Measurements from ENCODE around the gene PHYKPL. TPM values are rescaled to one million over a fixed set of nuclear protein-coding genes. Genes with fewer than 3 reads are reported as not detected.

The PHYKPL gene
- total and polyA plus RNA-seq, 2 of the 4 experiments (the other 2 are of a cell fraction): 10.0 to 24.5 TPM

DNA sequence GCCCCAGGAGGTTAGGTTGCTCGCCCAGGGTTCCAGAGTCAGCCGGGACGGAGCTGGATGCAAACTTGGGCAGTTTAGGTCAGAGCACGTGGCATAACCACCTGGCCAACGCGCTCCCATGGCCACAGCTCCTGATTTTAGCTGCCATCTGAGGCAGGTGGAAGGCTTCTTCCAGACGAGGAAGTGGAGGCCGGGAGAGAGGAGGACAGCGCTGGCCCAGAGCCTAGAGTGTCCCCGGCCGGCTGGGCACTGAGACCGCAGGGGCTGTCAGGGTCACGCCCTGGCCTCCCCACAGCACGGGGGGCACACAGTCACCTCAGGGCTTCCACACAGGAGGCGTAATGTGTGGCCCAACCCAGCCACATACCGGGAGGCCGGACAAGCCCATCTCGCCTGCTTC, 16.1 kb upstream of the PHYKPL start:
- Histone ChIP-seq H4K91ac (ENCODE audit: insufficient read depth, low read depth, low read length) (no peak overlapping the region), H2BK20ac (ENCODE audit: low read depth, low read length) (no peak overlapping the region), H3K4me2 (ENCODE audit: low read depth, low read length) (no peak overlapping the region), H3K27ac (ENCODE audit: insufficient read depth, low read length) (no peak overlapping the region), H3K9me3 (ENCODE audit: control insufficient read depth, insufficient read depth, low read length) (no peaks in the 10 kb centered on the region), H2BK120ac (ENCODE audit: low read depth, low read length) (no peak overlapping the region), H2AK5ac (ENCODE audit: low read depth, low read length) (no peak overlapping the region), H3K18ac (ENCODE audit: low read depth, low read length) (no peak overlapping the region), H3K9ac (ENCODE audit: low read depth, low read length) (no peak overlapping the region), H4K8ac (ENCODE audit: low read depth in 2 of 2, low read length in 2 of 2) (no peak overlapping the region), H2BK5ac (ENCODE audit: low read depth, low read length, poor library complexity, severe bottlenecking) (no peak overlapping the region), H2AK9ac (replicated peaks; ENCODE audit: low read depth, low read length, poor library complexity) (no peak overlapping the region), H4K20me1 (ENCODE audit: insufficient read depth, low read length) (no peaks in the 10 kb centered on the region), H3K4me1 (ENCODE audit: control insufficient read depth, insufficient read depth, low read length) (peaks cover 2% of the 10 kb centered on the region; the same call in 1 of the 2 replicates), H3K23ac (ENCODE audit: low read depth, low read length) (no peak overlapping the region), H3K56ac (ENCODE audit: extremely low read depth, insufficient read depth, low read length) (no peak overlapping the region), H3K4me3 (ENCODE audit: insufficient read depth, low read depth, low read length) (no peak overlapping the region), H3K4ac (ENCODE audit: low read depth, low read length) (no peak overlapping the region), H2AFZ (replicated peaks; ENCODE audit: low read length, poor library complexity) (peak overlapping the region; percentile 10), H2BK15ac (ENCODE audit: low read depth, low read length) (no peak overlapping the region), H3K36me3 (ENCODE audit: control insufficient read depth, insufficient read depth, low read length) (no peaks in the 10 kb centered on the region), H3K27me3 (ENCODE audit: control insufficient read depth, insufficient read depth, low read length) (peaks cover 3% of the 10 kb centered on the region; the same call in 1 of the 2 replicates), H4K5ac (ENCODE audit: low read depth, low read length) (no peak overlapping the region), H3K9me1 (ENCODE audit: insufficient read depth, low read length) (no peaks in the 10 kb centered on the region), H3K14ac (replicated peaks; ENCODE audit: low read depth, low read length) (no peak overlapping the region), H3K79me1 (ENCODE audit: low read depth in 1 of 2, low read length in 2 of 2) (no peaks in the 10 kb centered on the region)
- in situ Hi-C loops (cut with MboI; ENCODE audit: low sequenced_read_pairs) (no loop called here), dilution Hi-C loops (cut with HindIII; ENCODE audit: low sequenced_read_pairs, unreplicated experiment) (no loop called here), intact Hi-C loops (cut with micrococcal nuclease) (no loop called here)
- TF ChIP-seq POLR2A (IDR thresholded peaks at IDR 0.05; ENCODE audit: low read depth, low read length) (no peak), MAZ (IDR thresholded peaks at IDR 0.05; ENCODE audit: borderline replicate concordance, low read depth, low read length) (no peak), ELK1 (IDR thresholded peaks at IDR 0.05; ENCODE audit: borderline replicate concordance, low read depth, low read length) (no peak), USF2 (IDR thresholded peaks at IDR 0.05; ENCODE audit: low read depth, low read length) (no peak), RFX5 (IDR thresholded peaks at IDR 0.05; ENCODE audit: low read depth, low read length) (no peak), BHLHE40 (IDR thresholded peaks at IDR 0.05; ENCODE audit: low read depth, low read length) (no peak), MXI1 (IDR thresholded peaks at IDR 0.05; ENCODE audit: borderline replicate concordance, low read depth, low read length) (no peak), RCOR1 (IDR thresholded peaks at IDR 0.05; ENCODE audit: insufficient replicate concordance, low read length) (no peak)
- ChIA-PET POLR2A (ENCODE audit: unreplicated experiment) (no interaction called here), CTCF (no interaction called here)
- WGBS, 2 experiments (ENCODE audit: extremely low coverage in 2 of 2, insufficient read length in 1 of 2): 81% methylated on average over 8 of the region's 18 CpGs; no CpG with 5 or more reads in 1 of the 2 experiments
- BruUV-seq (replicated peaks): no TSS peak
- no peak for ATAC-seq (ENCODE audit: low read depth)
- DNase-seq: no peak

Data from IMR-90 (cell line).